ENCODE data around the gene SCARB1.
A peak's percentile ranks its signal among the peaks of the same experiment; 100 is the strongest.

SCARB1 gene

GRCh38 chr12:124844411-124845397 is 19.0 kb downstream of the SCARB1 start:
- Histone ChIP-seq H2AFZ (ENCODE audit: insufficient read depth, low read length, poor library complexity) (no peak overlapping the region), H2BK5ac (ENCODE audit: low read depth, low read length, poor library complexity) (no peak overlapping the region), H3K4me3 (ENCODE audit: low read depth, low read length) (no peak overlapping the region), H3K18ac (ENCODE audit: low read length) (no peak overlapping the region), H3K79me2 (ENCODE audit: control insufficient read depth, insufficient read depth, low read length, poor library complexity) (no peaks in the 10 kb centered on the region), H2BK12ac (ENCODE audit: low read length) (no peak overlapping the region), H3K79me1 (ENCODE audit: low read length) (no peaks in the 10 kb centered on the region), H3K36me3 (ENCODE audit: control insufficient read depth in 1 of 2, insufficient read depth in 2 of 2, low read length in 2 of 2) (no peaks in the 10 kb centered on the region), H2AK5ac (ENCODE audit: low read length) (no peak overlapping the region), H3K9me3 (ENCODE audit: insufficient read depth, low read depth, low read length) (no peaks in the 10 kb centered on the region), H3K14ac (ENCODE audit: low read length) (no peak overlapping the region), H3K23ac (ENCODE audit: low read length) (no peak overlapping the region), H2BK120ac (ENCODE audit: insufficient read depth, low read length, poor library complexity) (no peak overlapping the region), H4K91ac (ENCODE audit: low read depth, low read length) (no peak overlapping the region), H3K4me2 (ENCODE audit: low read length) (no peak overlapping the region), H3K4ac (ENCODE audit: low read depth, low read length) (no peak overlapping the region), H4K12ac (ENCODE audit: low read depth, low read length) (no peak overlapping the region), H3K27me3 (ENCODE audit: insufficient read depth, low read length) (no peaks in the 10 kb centered on the region), H4K8ac (ENCODE audit: low read depth, low read length) (no peak overlapping the region), H3K27ac (ENCODE audit: low read depth, low read length) (no peak overlapping the region), H3K4me1 (ENCODE audit: control insufficient read depth in 1 of 2, insufficient read depth in 2 of 2, low read length in 2 of 2) (no peaks in the 10 kb centered on the region), H3K9ac (ENCODE audit: low read length) (no peak overlapping the region)
- no peak for DNase-seq
- no CpG with 5 or more reads among the region's 37 CpGs for whole genome bisulfite sequencing (ENCODE audit: extremely low coverage, insufficient coverage, insufficient read length)

GRCh38 chr12:124842800-124843510 is 20.7 kb downstream of the SCARB1 start:
- WGBS (ENCODE audit: extremely low coverage, insufficient coverage, insufficient read length) = no CpG with 5 or more reads among the region's 16 CpGs
- H3K79me1 ChIP-seq (ENCODE audit: low read length) = peaks cover under 1% of the 10 kb centered on the region

GRCh38 chr12:124842073-124842749 is 21.5 kb downstream of the SCARB1 start:
- WGBS (ENCODE audit: extremely low coverage, insufficient coverage, insufficient read length) = no CpG with 5 or more reads among the region's 14 CpGs
- H2AK5ac ChIP-seq (ENCODE audit: low read length) = no peak overlapping the region
- no peak overlapping the region for H2BK120ac ChIP-seq (ENCODE audit: insufficient read depth, low read length, poor library complexity)
- no peaks in the 10 kb centered on the region for H3K36me3 ChIP-seq (ENCODE audit: control insufficient read depth in 1 of 2, insufficient read depth in 2 of 2, low read length in 2 of 2)
- peaks cover 3 to 7% of the 10 kb centered on the region in 2 experiments for H3K4me1 ChIP-seq (ENCODE audit: control insufficient read depth in 1 of 2, insufficient read depth in 2 of 2, low read length in 2 of 2)
- no peaks in the 10 kb centered on the region for H3K27me3 ChIP-seq (ENCODE audit: insufficient read depth, low read length)
- no peak overlapping the region for H3K4ac ChIP-seq (ENCODE audit: low read depth, low read length)
- no peak overlapping the region for H4K8ac ChIP-seq (ENCODE audit: low read depth, low read length)
- DNase-seq = no peak
- H3K79me2 ChIP-seq (ENCODE audit: control insufficient read depth, insufficient read depth, low read length, poor library complexity) = no peaks in the 10 kb centered on the region
- H3K23ac ChIP-seq (ENCODE audit: low read length) = no peak overlapping the region
- no peak overlapping the region for H4K12ac ChIP-seq (ENCODE audit: low read depth, low read length)
- no peaks in the 10 kb centered on the region for H3K9me3 ChIP-seq (ENCODE audit: insufficient read depth, low read depth, low read length)
- H3K14ac ChIP-seq (ENCODE audit: low read length) = no peak overlapping the region
- H2BK5ac ChIP-seq (ENCODE audit: low read depth, low read length, poor library complexity) = no peak overlapping the region
- no peak overlapping the region for H3K9ac ChIP-seq (ENCODE audit: low read length)
- H3K79me1 ChIP-seq (ENCODE audit: low read length) = peaks cover 2% of the 10 kb centered on the region
- H3K4me2 ChIP-seq (ENCODE audit: low read length) = no peak overlapping the region
- no peak overlapping the region for H3K4me3 ChIP-seq (ENCODE audit: low read depth, low read length)
- H3K18ac ChIP-seq (ENCODE audit: low read length) = no peak overlapping the region
- no peak overlapping the region for H2BK12ac ChIP-seq (ENCODE audit: low read length)
- no peak overlapping the region for H2AFZ ChIP-seq (ENCODE audit: insufficient read depth, low read length, poor library complexity)
- H4K91ac ChIP-seq (ENCODE audit: low read depth, low read length) = peak overlapping the region; percentile 1
- H3K27ac ChIP-seq (ENCODE audit: low read depth, low read length) = no peak overlapping the region

More at GRCh38 chr12:124842800-124843510, 20.7 kb downstream of the SCARB1 start:
- Histone ChIP-seq H3K27ac (ENCODE audit: low read depth, low read length) (no peak overlapping the region), H3K4ac (ENCODE audit: low read depth, low read length) (no peak overlapping the region), H3K18ac (ENCODE audit: low read length) (no peak overlapping the region), H2BK5ac (ENCODE audit: low read depth, low read length, poor library complexity) (no peak overlapping the region), H3K4me3 (ENCODE audit: low read depth, low read length) (no peak overlapping the region), H4K12ac (ENCODE audit: low read depth, low read length) (no peak overlapping the region), H3K27me3 (ENCODE audit: insufficient read depth, low read length) (no peaks in the 10 kb centered on the region), H2AK5ac (ENCODE audit: low read length) (no peak overlapping the region), H3K9me3 (ENCODE audit: insufficient read depth, low read depth, low read length) (no peaks in the 10 kb centered on the region), H3K4me1 (ENCODE audit: control insufficient read depth in 1 of 2, insufficient read depth in 2 of 2, low read length in 2 of 2) (peaks cover 2 to 5% of the 10 kb centered on the region in 2 experiments), H4K8ac (ENCODE audit: low read depth, low read length) (no peak overlapping the region), H2BK120ac (ENCODE audit: insufficient read depth, low read length, poor library complexity) (no peak overlapping the region), H3K36me3 (ENCODE audit: control insufficient read depth in 1 of 2, insufficient read depth in 2 of 2, low read length in 2 of 2) (no peaks in the 10 kb centered on the region), H3K9ac (ENCODE audit: low read length) (no peak overlapping the region), H3K23ac (ENCODE audit: low read length) (no peak overlapping the region), H2AFZ (ENCODE audit: insufficient read depth, low read length, poor library complexity) (no peak overlapping the region), H4K91ac (ENCODE audit: low read depth, low read length) (no peak overlapping the region), H2BK12ac (ENCODE audit: low read length) (no peak overlapping the region), H3K79me2 (ENCODE audit: control insufficient read depth, insufficient read depth, low read length, poor library complexity) (no peaks in the 10 kb centered on the region), H3K14ac (ENCODE audit: low read length) (no peak overlapping the region), H3K4me2 (ENCODE audit: low read length) (no peak overlapping the region)
- DNase-seq = no peak

- Histone ChIP-seq H3K4me2 (ENCODE audit: low read length) (no peak overlapping the region), H3K27me3 (ENCODE audit: insufficient read depth, low read length) (no peaks in the 10 kb centered on the region), H2BK120ac (ENCODE audit: insufficient read depth, low read length, poor library complexity) (no peak overlapping the region), H3K18ac (ENCODE audit: low read length) (no peak overlapping the region), H3K9ac (ENCODE audit: low read length) (no peak overlapping the region), H3K36me3 (ENCODE audit: control insufficient read depth in 1 of 2, insufficient read depth in 2 of 2, low read length in 2 of 2) (no peaks in the 10 kb centered on the region), H4K8ac (ENCODE audit: low read depth, low read length) (no peak overlapping the region), H2BK5ac (ENCODE audit: low read depth, low read length, poor library complexity) (no peak overlapping the region), H4K12ac (ENCODE audit: low read depth, low read length) (no peak overlapping the region), H3K9me3 (ENCODE audit: insufficient read depth, low read depth, low read length) (peaks cover 2% of the 10 kb centered on the region), H2AFZ (ENCODE audit: insufficient read depth, low read length, poor library complexity) (no peak overlapping the region), H2AK5ac (ENCODE audit: low read length) (no peak overlapping the region), H3K14ac (ENCODE audit: low read length) (no peak overlapping the region), H3K4me1 (ENCODE audit: control insufficient read depth in 1 of 2, insufficient read depth in 2 of 2, low read length in 2 of 2) (peaks cover 3 to 7% of the 10 kb centered on the region in 2 experiments), H3K23ac (ENCODE audit: low read length) (no peak overlapping the region), H4K91ac (ENCODE audit: low read depth, low read length) (peak overlapping the region; percentile 1), H2BK12ac (ENCODE audit: low read length) (no peak overlapping the region), H3K79me2 (ENCODE audit: control insufficient read depth, insufficient read depth, low read length, poor library complexity) (peaks cover 2% of the 10 kb centered on the region), H3K4me3 (ENCODE audit: low read depth, low read length) (no peak overlapping the region), H3K27ac (ENCODE audit: low read depth, low read length) (no peak overlapping the region), H3K79me1 (ENCODE audit: low read length) (peaks cover 3% of the 10 kb centered on the region), H3K4ac (ENCODE audit: low read depth, low read length) (no peak overlapping the region)
- no peak for DNase-seq
- WGBS (ENCODE audit: extremely low coverage, insufficient coverage, insufficient read length) = no CpG with 5 or more reads among the region's 7 CpGs
These were observed 22.1 kb downstream of the SCARB1 start for GRCh38 chr12:124841558-124841945.
